Astrocyte (in vitro differentiated cells and primary cell): ENCODE measurements around the gene TDRD12.
"Not testable (repeated sequence)": the region's sequence is repeated elsewhere in the genome, so short reads cannot be mapped to it uniquely, and the experiment has no call there.

Experiments used
- CTCF ChIP-seq: IDR thresholded peaks from 2 replicates; pipeline ENCODE4 v1.5.1; 2011; ENCODE audit warnings: low read depth, mild to moderate bottlenecking, inconsistent platforms, low read length, moderate library complexity; ENCODE audit not compliant: insufficient read depth
- EZH2 ChIP-seq: IDR thresholded peaks from 2 replicates; pipeline ENCODE4 v1.6.1; 2012; ENCODE audit warnings: mild to moderate bottlenecking, low read length, inconsistent platforms; ENCODE audit not compliant: insufficient read depth

DNA sequence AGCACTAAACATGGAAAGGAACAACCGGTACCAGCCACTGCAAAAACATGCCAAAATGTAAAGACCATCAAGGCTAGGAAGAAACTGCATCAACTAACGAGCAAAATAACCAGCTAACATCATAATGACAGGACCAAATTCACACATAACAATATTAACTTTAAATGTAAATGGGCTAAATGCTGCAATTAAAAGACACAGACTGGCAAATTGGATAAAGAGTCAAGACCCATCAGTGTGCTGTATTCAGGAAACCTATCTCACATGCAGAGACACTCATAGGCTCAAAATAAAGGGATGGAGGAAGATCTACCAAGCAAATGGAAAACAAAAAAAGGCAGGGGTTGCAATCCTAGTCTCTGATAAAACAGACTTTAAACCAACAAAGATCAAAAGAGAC is 128.5 kb downstream of the TDRD12 start:
- not testable (repeated sequence) for TF ChIP-seq CTCF, EZH2
